CD4-positive, alpha-beta T cell (primary cell): ENCODE results near the gene KIR2DL3. TPM values are rescaled to one million over a fixed set of nuclear protein-coding genes. Genes with fewer than 3 reads are reported as not detected.
A peak's percentile ranks its signal among the peaks of the same experiment; 100 is the strongest.
"Not testable (repeated sequence)": the region's sequence is repeated elsewhere in the genome, so short reads cannot be mapped to it uniquely, and the experiment has no call there.

Experiments used
- ATAC-seq: fragments of 200-7000 bp; cut with Tn5 transposase; one replicate; pipeline ENCODE4 v1.10.0; 2022; ENCODE audit warnings: mild to moderate bottlenecking; ENCODE audit not compliant: poor library complexity
- CTCF ChIA-PET: fragments of 350-600 bp; sonication (Branson Sonifier 250); formaldehyde crosslinking; loops from one replicate; lab custom pipeline; 2021; ENCODE audit warnings: antibody characterized with exemption, inconsistent platforms; lab: Charles Lee
- POLR2A ChIA-PET: fragments of 350-600 bp; sonication (Branson Sonifier 250); formaldehyde crosslinking; loops from one replicate; lab custom pipeline; 2021; ENCODE audit warnings: antibody characterized with exemption, inconsistent platforms; lab: Charles Lee
- DNase-seq, 14 experiments: peaks; one replicate each; pipeline ENCODE4 v3.0.0-alpha.2; 2013 to 2020; ENCODE audit warnings: mixed read lengths in 2 of 14
- H3K27ac ChIP-seq, 2 donors: one replicate each; pipeline versions ENCODE4 v1.5.1 to v1.7.0; 2013; ENCODE audit warnings: low read length in 2 of 2, low read depth in 1 of 2, mild to moderate bottlenecking in 1 of 2
- H3K27me3 ChIP-seq, 2 experiments: 1 replicate in 1 of 2; 2 replicates in 1 of 2; pipeline versions ENCODE4 v1.6.1 to v1.7.0; 2013; ENCODE audit warnings: low read length in 2 of 2, control low read depth in 1 of 2, mild to moderate bottlenecking in 1 of 2, moderate library complexity in 1 of 2; ENCODE audit not compliant: insufficient read depth in 2 of 2, control insufficient read depth in 1 of 2
- H3K36me3 ChIP-seq: one replicate; pipeline ENCODE4 v1.6.1; 2013; ENCODE audit warnings: low read length, control low read depth; ENCODE audit not compliant: insufficient read depth
- H3K4me1 ChIP-seq: one replicate; pipeline ENCODE4 v1.6.1; 2013; ENCODE audit warnings: low read length, control low read depth; ENCODE audit not compliant: insufficient read depth
- H3K4me3 ChIP-seq: one replicate; pipeline ENCODE4 v1.5.1; 2013; ENCODE audit warnings: mild to moderate bottlenecking, low read length, moderate library complexity
- H3K9me3 ChIP-seq, 2 experiments: 1 replicate in 1 of 2; 2 replicates in 1 of 2; pipeline versions ENCODE4 v1.6.1 to v1.7.0; 2013; ENCODE audit warnings: low read length in 2 of 2, mild to moderate bottlenecking in 2 of 2, control low read depth in 1 of 2, moderate library complexity in 1 of 2; ENCODE audit not compliant: control insufficient read depth in 1 of 2, insufficient read depth in 1 of 2
- H3K27ac Mint-ChIP-seq: one replicate; pipeline ENCODE4 v1.8.0; 2020; ENCODE audit warnings: mixed read lengths
- H3K27me3 Mint-ChIP-seq: one replicate; pipeline ENCODE4 v1.8.0; 2021; ENCODE audit warnings: mixed read lengths
- H3K36me3 Mint-ChIP-seq: one replicate; pipeline ENCODE4 v1.8.0; 2021; ENCODE audit warnings: low read depth, mixed read lengths
- H3K4me1 Mint-ChIP-seq: one replicate; pipeline ENCODE4 v1.8.0; 2021; ENCODE audit warnings: low read depth, mixed read lengths
- H3K4me3 Mint-ChIP-seq: one replicate; pipeline ENCODE4 v1.8.0; 2020; ENCODE audit warnings: mild to moderate bottlenecking, mixed read lengths
- H3K9me3 Mint-ChIP-seq: one replicate; pipeline ENCODE4 v1.8.0; 2020; ENCODE audit warnings: mixed read lengths
- intact Hi-C, 2 experiments: fragments of 100-400 bp; cut with DNase I in 1 of 2; cut with micrococcal nuclease in 1 of 2; formaldehyde crosslinking; loops; one replicate each; pipeline versions ENCODE4 v1.15.1 to v1.9.0; 2023 to 2025; cut with DNase I, micrococcal nuclease
- total RNA-seq, 174 experiments: library from RNA in 2 of 174; stranded (reverse) in 2 of 174; gene quantifications; one replicate each; pipeline ENCODE4 v1.2.3 and lab custom pipeline; 2021 to 2026
- TF ChIP-seq, protein P1 (sequence below): fragments of 200-600 bp; IDR thresholded peaks from one replicate; pipeline ENCODE4 v1.8.0; 2022; ENCODE audit warnings: antibody characterized with exemption, mild to moderate bottlenecking

The KIR2DL3 gene
- total RNA-seq, 2 experiments from 2014 or later, result not detected

DNA sequence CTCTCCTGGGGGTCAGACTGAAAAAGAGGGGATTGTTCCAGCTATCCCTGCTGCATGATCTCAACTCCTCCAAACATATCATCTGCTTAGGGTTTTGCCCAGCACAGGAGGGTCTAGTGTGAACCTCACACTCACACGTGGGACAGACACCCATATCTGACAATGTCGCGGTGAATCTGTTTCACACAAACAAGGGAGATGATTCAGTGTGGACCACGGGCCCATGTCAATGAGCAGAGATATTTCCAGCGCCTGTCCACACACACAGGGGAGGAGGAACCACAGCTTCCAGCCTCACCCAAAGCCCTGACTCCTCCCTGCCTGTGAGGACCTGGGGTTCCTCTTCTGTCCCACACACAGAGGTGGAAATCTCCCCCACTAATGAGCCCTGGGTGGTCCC, 43.7 kb upstream of the KIR2DL3 start:
- Mint-ChIP-seq H3K27me3 (peaks cover 59% of the 10 kb centered on the region), H3K27ac (no peak overlapping the region), H3K4me3 (no peak overlapping the region), H3K4me1 (no peaks in the 10 kb centered on the region), H3K9me3 (no peaks in the 10 kb centered on the region), H3K36me3 (no peaks in the 10 kb centered on the region)
- no peak overlapping the region for H3K27ac ChIP-seq
- CTCF ChIA-PET, result interaction anchor here (1.1 kb wide), 1 partner anchor 12 kb away, joined by 3 read pairs; no protein-coding TSS in a partner anchor
- no peaks in the 10 kb centered on the region for H3K36me3 ChIP-seq
- intact Hi-C loops, result no loop called here
- POLR2A ChIA-PET, result no interaction called here
- peaks cover 2% of the 10 kb centered on the region for H3K4me1 ChIP-seq
- peaks cover 0 to 3% of the 10 kb centered on the region in 2 experiments for H3K9me3 ChIP-seq
- H3K27me3 ChIP-seq, result peaks cover 3% of the 10 kb centered on the region in 2 experiments
- TF ChIP-seq, protein P1, sequence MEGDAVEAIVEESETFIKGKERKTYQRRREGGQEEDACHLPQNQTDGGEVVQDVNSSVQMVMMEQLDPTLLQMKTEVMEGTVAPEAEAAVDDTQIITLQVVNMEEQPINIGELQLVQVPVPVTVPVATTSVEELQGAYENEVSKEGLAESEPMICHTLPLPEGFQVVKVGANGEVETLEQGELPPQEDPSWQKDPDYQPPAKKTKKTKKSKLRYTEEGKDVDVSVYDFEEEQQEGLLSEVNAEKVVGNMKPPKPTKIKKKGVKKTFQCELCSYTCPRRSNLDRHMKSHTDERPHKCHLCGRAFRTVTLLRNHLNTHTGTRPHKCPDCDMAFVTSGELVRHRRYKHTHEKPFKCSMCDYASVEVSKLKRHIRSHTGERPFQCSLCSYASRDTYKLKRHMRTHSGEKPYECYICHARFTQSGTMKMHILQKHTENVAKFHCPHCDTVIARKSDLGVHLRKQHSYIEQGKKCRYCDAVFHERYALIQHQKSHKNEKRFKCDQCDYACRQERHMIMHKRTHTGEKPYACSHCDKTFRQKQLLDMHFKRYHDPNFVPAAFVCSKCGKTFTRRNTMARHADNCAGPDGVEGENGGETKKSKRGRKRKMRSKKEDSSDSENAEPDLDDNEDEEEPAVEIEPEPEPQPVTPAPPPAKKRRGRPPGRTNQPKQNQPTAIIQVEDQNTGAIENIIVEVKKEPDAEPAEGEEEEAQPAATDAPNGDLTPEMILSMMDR, result no peak
- H3K4me3 ChIP-seq, result no peak overlapping the region
- ATAC-seq (no peak), DNase-seq (peak in 1 of 14 experiments; percentile 23)

- ChIA-PET POLR2A (no interaction called here), CTCF (no interaction called here)
- no peak for DNase-seq
- no peak overlapping the region for H3K27ac ChIP-seq
- peaks cover 0 to 3% of the 10 kb centered on the region in 2 experiments for H3K9me3 ChIP-seq
- H3K4me1 ChIP-seq, result peaks cover 2% of the 10 kb centered on the region
- H3K36me3 Mint-ChIP-seq, result no peaks in the 10 kb centered on the region
- TF ChIP-seq, protein P1, result no peak
- no peak for ATAC-seq
- H3K27me3 ChIP-seq, result peaks cover 3 to 5% of the 10 kb centered on the region in 2 experiments
- H3K27ac Mint-ChIP-seq, result no peak overlapping the region
- H3K27me3 Mint-ChIP-seq, result peaks cover 55% of the 10 kb centered on the region
- H3K4me3 ChIP-seq, result no peak overlapping the region
- intact Hi-C loops, result no loop called here
- H3K4me1 Mint-ChIP-seq, result no peaks in the 10 kb centered on the region
- H3K4me3 Mint-ChIP-seq, result no peak overlapping the region
- H3K36me3 ChIP-seq, result no peaks in the 10 kb centered on the region
- H3K9me3 Mint-ChIP-seq, result no peaks in the 10 kb centered on the region
Measured at GRCh38 chr19:54696117-54696548, 42.2 kb upstream of the KIR2DL3 start.

- peaks cover 0 to 1% of the 10 kb centered on the region in 2 experiments for H3K9me3 ChIP-seq
- Mint-ChIP-seq H3K27ac (no peak overlapping the region), H3K4me3 (no peak overlapping the region), H3K27me3 (peaks cover 55% of the 10 kb centered on the region), H3K36me3 (no peaks in the 10 kb centered on the region), H3K4me1 (no peaks in the 10 kb centered on the region), H3K9me3 (no peaks in the 10 kb centered on the region)
- DNase-seq (no peak), ATAC-seq (no peak)
- peaks cover 2% of the 10 kb centered on the region for H3K4me1 ChIP-seq
- H3K4me3 ChIP-seq, result no peak overlapping the region
- ChIA-PET POLR2A (no interaction called here), CTCF (no interaction called here)
- intact Hi-C loops, result no loop called here
- no peaks in the 10 kb centered on the region for H3K36me3 ChIP-seq
- peaks cover 3 to 5% of the 10 kb centered on the region in 2 experiments for H3K27me3 ChIP-seq
- no peak overlapping the region for H3K27ac ChIP-seq
- TF ChIP-seq, protein P1, result no peak
Measured at GRCh38 chr19:54696766-54697165, 41.5 kb upstream of the KIR2DL3 start.

GRCh38 chr19:54697716-54698115, 40.6 kb upstream of the KIR2DL3 start:
- H3K36me3 Mint-ChIP-seq, CTCF ChIA-PET, DNase-seq, H3K9me3 ChIP-seq, H3K27ac Mint-ChIP-seq, POLR2A ChIA-PET, ATAC-seq, H3K9me3 Mint-ChIP-seq, H3K36me3 ChIP-seq, intact Hi-C loops, H3K4me3 ChIP-seq, H3K27me3 ChIP-seq, H3K27ac ChIP-seq, H3K4me1 Mint-ChIP-seq, H3K4me1 ChIP-seq, H3K4me3 Mint-ChIP-seq: not testable (repeated sequence)
- peaks cover 50% of the 10 kb centered on the region for H3K27me3 Mint-ChIP-seq
